Measurements from ENCODE around the gene CNTNAP2. TPM values are rescaled to one million over a fixed set of nuclear protein-coding genes. Genes with fewer than 3 reads are reported as not detected.

CNTNAP2 gene
- total and polyA plus RNA-seq, 9 of the 15 experiments (the other 6 are each of a cell fraction or from before 2014, with no cell fraction given): 0.04 to 0.62 (median 0.09) TPM; not detected in 4

GRCh38 chr7:148083448-148083847 lies 1966.8 kb downstream of the CNTNAP2 start (continued):
- TF ChIP-seq EWSR1 (IDR thresholded peaks at IDR 0.05; ENCODE audit: borderline replicate concordance, low read depth, partially characterized antibody) (no peak), JUNB (CRISPR knock-in tag; conservative IDR thresholded peaks at IDR 0.05) (no peak), BACH1 (tag; IDR thresholded peaks at IDR 0.05) (no peak), POLR2H (tag; IDR thresholded peaks at IDR 0.05; ENCODE audit: low read depth) (no peak)

GRCh38 chr7:148084138-148084537 lies 1967.5 kb downstream of the CNTNAP2 start:
- no peaks in the 10 kb centered on the region for H4K20me1 ChIP-seq (replicated peaks; ENCODE audit: control insufficient read depth, insufficient read depth, low read length)
- H3K4me3 ChIP-seq: no peak overlapping the region
- 4% methylated on average over 3 of the region's 3 CpGs for WGBS (ENCODE audit: insufficient coverage, low coverage, missing lambda C conversion rate)
- H3K9me1 ChIP-seq (ENCODE audit: control insufficient read depth, insufficient read depth, low read length): no peaks in the 10 kb centered on the region
- H3K9me3 ChIP-seq (replicated peaks; ENCODE audit: control insufficient read depth, insufficient read depth, low read depth, low read length): no peaks in the 10 kb centered on the region
- intact Hi-C loops (cut with micrococcal nuclease): loop anchor here (10.0 kb wide), 1 partner anchor 839 kb away; no protein-coding TSS in a partner anchor
- BruUV-seq (replicated peaks): no TSS peak
- no peak overlapping the region for H3K9ac ChIP-seq (ENCODE audit: insufficient read depth in 1 of 2, low read depth in 2 of 2, low read length in 2 of 2)
- no peak overlapping the region for H2AFZ ChIP-seq (ENCODE audit: low read depth, low read length)
- DNase-seq (ENCODE audit: extremely low read depth in 1 of 4, low spot score in 3 of 4) (peak; percentile 14 to 57 (median 24)), ATAC-seq (peak; percentile 80), FAIRE-seq (no peak)
- CTCF ChIA-PET (ENCODE audit: low intra/inter-chr PET ratio): no interaction called here
- no peaks in the 10 kb centered on the region for H3K27me3 ChIP-seq (ENCODE audit: control insufficient read depth in 2 of 2, insufficient read depth in 2 of 2, low read length in 2 of 2)
- POLR2A ChIA-PET: no interaction called here
- H3K4me2 ChIP-seq (ENCODE audit: insufficient read depth, low read length): no peak overlapping the region
- in situ Hi-C loops (cut with MboI): no loop called here
- H3K79me2 ChIP-seq (ENCODE audit: control insufficient read depth, insufficient read depth, low read length): no peaks in the 10 kb centered on the region
- no peak overlapping the region for H3K27ac ChIP-seq (ENCODE audit: extremely low read depth, low read depth, low read length)
- no peaks in the 10 kb centered on the region for H3K36me3 ChIP-seq (ENCODE audit: control insufficient read depth, insufficient read depth, low read length)
- no peaks in the 10 kb centered on the region for H3K4me1 ChIP-seq (replicated peaks in 1 of 2; ENCODE audit: control insufficient read depth in 2 of 2, insufficient read depth in 2 of 2, low read length in 2 of 2)
- TF ChIP-seq XRCC5 (IDR thresholded peaks at IDR 0.05; ENCODE audit: low read depth, low read length) (no peak), SMC3 (conservative IDR thresholded peaks at IDR 0.05; ENCODE audit: insufficient read depth, low read depth, low read length) (peak; percentile 46; the same call in 1 of the 2 replicates), RAD21 (CRISPR knock-in tag; conservative IDR thresholded peaks at IDR 0.05 in 1 of 2, IDR thresholded peaks at IDR 0.05 in 1 of 2) (peak; percentile 56 to 75), STAG1 (CRISPR knock-in tag; IDR thresholded peaks at IDR 0.05; ENCODE audit: borderline replicate concordance) (peak; percentile 44; the same call in 1 of the 2 replicates), LEF1 (IDR thresholded peaks at IDR 0.05) (no peak), PRMT5 (CRISPR knock-in tag; IDR thresholded peaks at IDR 0.05) (no peak)
- TF ChIP-seq, protein P1, sequence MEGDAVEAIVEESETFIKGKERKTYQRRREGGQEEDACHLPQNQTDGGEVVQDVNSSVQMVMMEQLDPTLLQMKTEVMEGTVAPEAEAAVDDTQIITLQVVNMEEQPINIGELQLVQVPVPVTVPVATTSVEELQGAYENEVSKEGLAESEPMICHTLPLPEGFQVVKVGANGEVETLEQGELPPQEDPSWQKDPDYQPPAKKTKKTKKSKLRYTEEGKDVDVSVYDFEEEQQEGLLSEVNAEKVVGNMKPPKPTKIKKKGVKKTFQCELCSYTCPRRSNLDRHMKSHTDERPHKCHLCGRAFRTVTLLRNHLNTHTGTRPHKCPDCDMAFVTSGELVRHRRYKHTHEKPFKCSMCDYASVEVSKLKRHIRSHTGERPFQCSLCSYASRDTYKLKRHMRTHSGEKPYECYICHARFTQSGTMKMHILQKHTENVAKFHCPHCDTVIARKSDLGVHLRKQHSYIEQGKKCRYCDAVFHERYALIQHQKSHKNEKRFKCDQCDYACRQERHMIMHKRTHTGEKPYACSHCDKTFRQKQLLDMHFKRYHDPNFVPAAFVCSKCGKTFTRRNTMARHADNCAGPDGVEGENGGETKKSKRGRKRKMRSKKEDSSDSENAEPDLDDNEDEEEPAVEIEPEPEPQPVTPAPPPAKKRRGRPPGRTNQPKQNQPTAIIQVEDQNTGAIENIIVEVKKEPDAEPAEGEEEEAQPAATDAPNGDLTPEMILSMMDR (IDR thresholded peaks at IDR 0.05 in 2 of 3, conservative IDR thresholded peaks at IDR 0.05 in 1 of 3; ENCODE audit: insufficient read depth in 2 of 3, low read depth in 1 of 3, low read length in 3 of 3): peak; percentile 29 to 57 (median 54); a peak in 4 of 6 replicates
